Panc1 (cell line): ENCODE results near the gene SMIM38. TPM values are rescaled to one million over a fixed set of nuclear protein-coding genes. Genes with fewer than 3 reads are reported as not detected.

Experiments used
- ATAC-seq: fragments of 200-7000 bp; cut with Tn5 transposase; 2 replicates; pipeline ENCODE4 v1.9.1; 2020; ENCODE audit warnings: mild to moderate bottlenecking, moderate library complexity
- BruUV-seq: library from RNA; stranded (reverse); fragments of 400-500 nt; replicated peaks from 2 replicates; lab custom pipeline; 2021; lab: Mats Ljungman, UMichigan
- CTCF ChIA-PET: fragments of 300-600 bp; sonication (Branson Sonifier 250); formaldehyde crosslinking; loops from one replicate; lab custom pipeline; 2022; ENCODE audit warnings: antibody characterized with exemption; lab: Charles Lee
- POLR2A ChIA-PET: fragments of 300-600 bp; sonication (Branson Sonifier 250); formaldehyde crosslinking; loops from one replicate; lab custom pipeline; 2022; ENCODE audit warnings: antibody characterized with exemption; lab: Charles Lee
- DNase-seq: peaks from one replicate; pipeline ENCODE4 v3.0.0-alpha.2; 2010; ENCODE audit warnings: low read depth, low spot score
- H3K27ac ChIP-seq: 2 replicates; pipeline ENCODE4 v1.5.1; 2011; ENCODE audit warnings: mild to moderate bottlenecking, low read length, inconsistent platforms
- H3K27me3 ChIP-seq: fragments of 200-500 bp; sonication (Bioruptor generic); 2 replicates; pipeline ENCODE4 v1.6.0; 2014; ENCODE audit warnings: low read length, inconsistent platforms; ENCODE audit not compliant: control insufficient read depth, insufficient read depth
- H3K36me3 ChIP-seq: fragments of 200-500 bp; sonication (Bioruptor generic); 2 replicates; pipeline ENCODE4 v1.5.1; 2014; ENCODE audit warnings: inconsistent platforms, mild to moderate bottlenecking, low read length, moderate library complexity; ENCODE audit not compliant: control insufficient read depth, insufficient read depth
- H3K4me1 ChIP-seq: 2 replicates; pipeline ENCODE4 v1.5.1; 2011; ENCODE audit warnings: inconsistent platforms, mild to moderate bottlenecking, low read length, moderate library complexity; ENCODE audit not compliant: control insufficient read depth, insufficient read depth
- H3K4me3 ChIP-seq, 2 experiments: 2 replicates each; pipeline ENCODE4 v1.5.1; 2011 to 2012; ENCODE audit warnings: low read depth in 2 of 2, low read length in 2 of 2, mild to moderate bottlenecking in 2 of 2, inconsistent platforms in 1 of 2, moderate library complexity in 1 of 2
- H3K9me3 ChIP-seq: fragments of 200-500 bp; sonication (Bioruptor generic); 2 replicates; pipeline ENCODE4 v1.5.1; 2014; ENCODE audit warnings: low read depth, mild to moderate bottlenecking, inconsistent platforms, low read length, moderate library complexity; ENCODE audit not compliant: control insufficient read depth, insufficient read depth
- POLR2AphosphoS5 ChIP-seq: IDR thresholded peaks from 2 replicates; pipeline ENCODE4 v1.6.1; 2012; ENCODE audit warnings: mild to moderate bottlenecking, low read depth, low read length, moderate library complexity
- SIN3A ChIP-seq: IDR thresholded peaks from 2 replicates; pipeline ENCODE4 v1.6.1; 2012; ENCODE audit warnings: low read depth, mild to moderate bottlenecking, low read length, moderate library complexity, borderline replicate concordance; ENCODE audit not compliant: insufficient read depth
- TCF7L2 ChIP-seq: IDR thresholded peaks from 2 replicates; pipeline ENCODE4 v1.6.1; 2011; ENCODE audit warnings: mild to moderate bottlenecking, low read depth, low read length, inconsistent platforms
- in situ Hi-C: cut with HindIII; loops from 2 replicates; pipeline ENCODE4 v1.10.0; 2016; ENCODE audit warnings: low sequenced_read_pairs, low pct_unique_long_range_greater_than_20kb
- intact Hi-C: fragments of 100-400 bp; cut with micrococcal nuclease; formaldehyde crosslinking; loops from one replicate; pipeline ENCODE4 v1.10.0; 2022; ENCODE audit not compliant: unreplicated experiment
- total RNA-seq: library from RNA; stranded (reverse); gene quantifications from one replicate; pipeline ENCODE4 v1.2.1, GENCODE V29; 2021; ENCODE audit not compliant: unreplicated experiment
- TF ChIP-seq, protein P1 (sequence below): fragments of 450-650 bp; IDR thresholded peaks from 2 replicates; pipeline ENCODE4 v1.5.1; 2017; ENCODE audit warnings: mild to moderate bottlenecking
- TF ChIP-seq, protein P2 (sequence below), 2 experiments: IDR thresholded peaks; 2 replicates each; pipeline ENCODE4 v1.6.1; 2011 to 2012; ENCODE audit warnings: low read depth in 2 of 2, control low read depth in 1 of 2, low read length in 1 of 2, mild to moderate bottlenecking in 1 of 2, moderate library complexity in 1 of 2; ENCODE audit not compliant: insufficient read depth in 1 of 2

The SMIM38 gene
- total RNA-seq, 1 experiment from 2014 or later: 0.46 TPM

GRCh38 chr11:69121021-69121420 lies 34.7 kb upstream of the SMIM38 start:
- in situ Hi-C loops: no loop called here
- BruUV-seq: no TSS peak
- Histone ChIP-seq H3K4me1 (peaks cover 59% of the 10 kb centered on the region), H3K4me3 (no peak overlapping the region), H3K9me3 (no peaks in the 10 kb centered on the region), H3K27me3 (no peaks in the 10 kb centered on the region), H3K27ac (peak overlapping the region; percentile 94), H3K36me3 (no peaks in the 10 kb centered on the region)
- intact Hi-C loops: loop anchor here (5.0 kb wide), 1 partner anchor 176 kb away; no protein-coding TSS in a partner anchor
- ATAC-seq (no peak), DNase-seq (no peak)
- ChIA-PET CTCF (interaction anchor here (0.9 kb wide), 1 partner anchor 19 kb away, joined by 3 read pairs; no protein-coding TSS in a partner anchor), POLR2A (interaction anchor here (0.6 kb wide), 1 partner anchor 155 kb away, joined by 10 read pairs; no protein-coding TSS in a partner anchor)
- TF ChIP-seq, protein P1, sequence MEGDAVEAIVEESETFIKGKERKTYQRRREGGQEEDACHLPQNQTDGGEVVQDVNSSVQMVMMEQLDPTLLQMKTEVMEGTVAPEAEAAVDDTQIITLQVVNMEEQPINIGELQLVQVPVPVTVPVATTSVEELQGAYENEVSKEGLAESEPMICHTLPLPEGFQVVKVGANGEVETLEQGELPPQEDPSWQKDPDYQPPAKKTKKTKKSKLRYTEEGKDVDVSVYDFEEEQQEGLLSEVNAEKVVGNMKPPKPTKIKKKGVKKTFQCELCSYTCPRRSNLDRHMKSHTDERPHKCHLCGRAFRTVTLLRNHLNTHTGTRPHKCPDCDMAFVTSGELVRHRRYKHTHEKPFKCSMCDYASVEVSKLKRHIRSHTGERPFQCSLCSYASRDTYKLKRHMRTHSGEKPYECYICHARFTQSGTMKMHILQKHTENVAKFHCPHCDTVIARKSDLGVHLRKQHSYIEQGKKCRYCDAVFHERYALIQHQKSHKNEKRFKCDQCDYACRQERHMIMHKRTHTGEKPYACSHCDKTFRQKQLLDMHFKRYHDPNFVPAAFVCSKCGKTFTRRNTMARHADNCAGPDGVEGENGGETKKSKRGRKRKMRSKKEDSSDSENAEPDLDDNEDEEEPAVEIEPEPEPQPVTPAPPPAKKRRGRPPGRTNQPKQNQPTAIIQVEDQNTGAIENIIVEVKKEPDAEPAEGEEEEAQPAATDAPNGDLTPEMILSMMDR: no peak
- TF ChIP-seq, protein P2, sequence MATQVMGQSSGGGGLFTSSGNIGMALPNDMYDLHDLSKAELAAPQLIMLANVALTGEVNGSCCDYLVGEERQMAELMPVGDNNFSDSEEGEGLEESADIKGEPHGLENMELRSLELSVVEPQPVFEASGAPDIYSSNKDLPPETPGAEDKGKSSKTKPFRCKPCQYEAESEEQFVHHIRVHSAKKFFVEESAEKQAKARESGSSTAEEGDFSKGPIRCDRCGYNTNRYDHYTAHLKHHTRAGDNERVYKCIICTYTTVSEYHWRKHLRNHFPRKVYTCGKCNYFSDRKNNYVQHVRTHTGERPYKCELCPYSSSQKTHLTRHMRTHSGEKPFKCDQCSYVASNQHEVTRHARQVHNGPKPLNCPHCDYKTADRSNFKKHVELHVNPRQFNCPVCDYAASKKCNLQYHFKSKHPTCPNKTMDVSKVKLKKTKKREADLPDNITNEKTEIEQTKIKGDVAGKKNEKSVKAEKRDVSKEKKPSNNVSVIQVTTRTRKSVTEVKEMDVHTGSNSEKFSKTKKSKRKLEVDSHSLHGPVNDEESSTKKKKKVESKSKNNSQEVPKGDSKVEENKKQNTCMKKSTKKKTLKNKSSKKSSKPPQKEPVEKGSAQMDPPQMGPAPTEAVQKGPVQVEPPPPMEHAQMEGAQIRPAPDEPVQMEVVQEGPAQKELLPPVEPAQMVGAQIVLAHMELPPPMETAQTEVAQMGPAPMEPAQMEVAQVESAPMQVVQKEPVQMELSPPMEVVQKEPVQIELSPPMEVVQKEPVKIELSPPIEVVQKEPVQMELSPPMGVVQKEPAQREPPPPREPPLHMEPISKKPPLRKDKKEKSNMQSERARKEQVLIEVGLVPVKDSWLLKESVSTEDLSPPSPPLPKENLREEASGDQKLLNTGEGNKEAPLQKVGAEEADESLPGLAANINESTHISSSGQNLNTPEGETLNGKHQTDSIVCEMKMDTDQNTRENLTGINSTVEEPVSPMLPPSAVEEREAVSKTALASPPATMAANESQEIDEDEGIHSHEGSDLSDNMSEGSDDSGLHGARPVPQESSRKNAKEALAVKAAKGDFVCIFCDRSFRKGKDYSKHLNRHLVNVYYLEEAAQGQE (IDR thresholded peaks at IDR 0.05; ENCODE audit: insufficient read depth in 1 of 2, low read depth in 2 of 2, low read length in 1 of 2): no peak
- no peak for TF ChIP-seq TCF7L2
- no peak for TF ChIP-seq SIN3A
- no peak for TF ChIP-seq POLR2AphosphoS5

- TF ChIP-seq, protein P2 (IDR thresholded peaks at IDR 0.05; ENCODE audit: insufficient read depth in 1 of 2, low read depth in 2 of 2, low read length in 1 of 2): no peak
- no peak for TF ChIP-seq TCF7L2
- no peak for TF ChIP-seq SIN3A
- TF ChIP-seq, protein P1: no peak
- no peak for TF ChIP-seq POLR2AphosphoS5
- Histone ChIP-seq H3K4me1 (peaks cover 60% of the 10 kb centered on the region), H3K27ac (peak overlapping the region; percentile 94), H3K27me3 (no peaks in the 10 kb centered on the region), H3K36me3 (no peaks in the 10 kb centered on the region), H3K4me3 (no peak overlapping the region), H3K9me3 (no peaks in the 10 kb centered on the region)
- CTCF ChIA-PET: interaction anchor here (0.9 kb wide), 1 partner anchor 20 kb away, joined by 3 read pairs; no protein-coding TSS in a partner anchor
- in situ Hi-C loops: no loop called here
- no TSS peak for BruUV-seq
- intact Hi-C loops: loop anchor here (5.0 kb wide), 1 partner anchor 176 kb away; no protein-coding TSS in a partner anchor
- DNase-seq (no peak), ATAC-seq (peak; percentile 12)
- POLR2A ChIA-PET: interaction anchor here (0.6 kb wide), 2 partner anchors 120 to 155 kb away, joined by 7 to 10 read pairs; no protein-coding TSS in a partner anchor
Observed at GRCh38 chr11:69121621-69122325, 34.0 kb upstream of the SMIM38 start.
